OCI-LY7 (cell line): Measurements from ENCODE around the gene MEF2A. TPM values are rescaled to one million over a fixed set of nuclear protein-coding genes. Genes with fewer than 3 reads are reported as not detected.

Experiments used
- BruUV-seq: library from RNA; stranded (reverse); fragments of 400-500 nt; replicated peaks from 2 replicates; lab custom pipeline; 2021; lab: Mats Ljungman, UMichigan
- CTCF ChIA-PET: fragments of 300-600 bp; sonication (Branson Sonifier 250); formaldehyde crosslinking; loops from one replicate; lab custom pipeline; 2022; ENCODE audit warnings: antibody characterized with exemption; ENCODE audit not compliant: unreplicated experiment; lab: Charles Lee
- POLR2A ChIA-PET: fragments of 300-600 bp; sonication (Branson Sonifier 250); formaldehyde crosslinking; loops from one replicate; lab custom pipeline; 2022; ENCODE audit warnings: antibody characterized with exemption; lab: Charles Lee
- DNase-seq: peaks from one replicate; pipeline ENCODE4 v3.0.0-alpha.2; 2015; ENCODE audit warnings: low spot score
- H2AFZ ChIP-seq: fragments of 200-600 bp; sonication (generic), shearing (Covaris generic); 2 replicates; pipeline ENCODE4 v1.6.1; 2014; ENCODE audit warnings: mild to moderate bottlenecking, antibody characterized with exemption, low read length, moderate library complexity
- H3K27ac ChIP-seq: fragments of 200-600 bp; sonication (generic); 2 replicates; pipeline ENCODE4 v1.5.1; 2014; ENCODE audit warnings: mixed run types, low read depth, mild to moderate bottlenecking, moderate library complexity, low read length, inconsistent platforms; ENCODE audit not compliant: poor library complexity, severe bottlenecking
- H3K36me3 ChIP-seq: fragments of 200-600 bp; sonication (generic); 2 replicates; pipeline ENCODE4 v1.6.1; 2014; ENCODE audit warnings: mild to moderate bottlenecking, antibody characterized with exemption, low read length, moderate library complexity, mixed read lengths; ENCODE audit not compliant: insufficient read depth
- H3K4me1 ChIP-seq: fragments of 200-600 bp; sonication (generic); 2 replicates; pipeline ENCODE4 v1.5.1; 2014; ENCODE audit warnings: mild to moderate bottlenecking, low read length; ENCODE audit not compliant: insufficient read depth, poor library complexity, severe bottlenecking
- H3K4me2 ChIP-seq: fragments of 200-600 bp; sonication (generic); 2 replicates; pipeline ENCODE4 v1.6.1; 2014; ENCODE audit warnings: mild to moderate bottlenecking, low read length
- H3K4me3 ChIP-seq: fragments of 200-600 bp; sonication (generic); 2 replicates; pipeline ENCODE4 v1.5.1; 2014; ENCODE audit warnings: mild to moderate bottlenecking, low read depth, low read length; ENCODE audit not compliant: poor library complexity, severe bottlenecking
- H3K79me2 ChIP-seq: fragments of 200-600 bp; sonication (generic); 2 replicates; pipeline ENCODE4 v1.6.1; 2016; ENCODE audit warnings: low read depth, mild to moderate bottlenecking, low read length, moderate library complexity, mixed read lengths; ENCODE audit not compliant: insufficient read depth
- H3K9me2 ChIP-seq: fragments of 200-600 bp; sonication (generic); 2 replicates; pipeline ENCODE4 v1.6.1; 2016; ENCODE audit warnings: mild to moderate bottlenecking, low read length, mixed read lengths; ENCODE audit not compliant: insufficient read depth
- H3K9me3 ChIP-seq: fragments of 200-600 bp; sonication (generic); 2 replicates; pipeline ENCODE4 v1.6.1; 2014; ENCODE audit warnings: mild to moderate bottlenecking, mixed run types, low read length, mixed read lengths
- H4K20me1 ChIP-seq: fragments of 200-600 bp; sonication (generic); 2 replicates; pipeline ENCODE4 v1.6.1; 2014; ENCODE audit warnings: mild to moderate bottlenecking, antibody characterized with exemption, low read length, moderate library complexity, mixed read lengths; ENCODE audit not compliant: insufficient read depth
- CTCF ChIP-seq: fragments of 200-600 bp; sonication (generic); conservative IDR thresholded peaks from 2 replicates; pipeline ENCODE4 v1.5.1; 2014; ENCODE audit warnings: mild to moderate bottlenecking, antibody characterized with exemption, low read length, moderate library complexity, mixed read lengths
- EZH2phosphoT487 ChIP-seq: fragments of 200-600 bp; sonication (generic); IDR thresholded peaks from 2 replicates; pipeline ENCODE4 v1.6.1; 2018; ENCODE audit warnings: low read depth, borderline replicate concordance, mild to moderate bottlenecking, mixed run types, antibody characterized with exemption, low read length, moderate library complexity, mixed read lengths
- intact Hi-C: fragments of 100-400 bp; cut with micrococcal nuclease; formaldehyde crosslinking; loops from one replicate; pipeline ENCODE4 v1.10.0; 2022; ENCODE audit not compliant: unreplicated experiment
- total RNA-seq, 2 experiments: library from RNA; depleted of rRNA in 1 of 2; stranded (reverse); fragments of >200 nt in 1 of 2; shearing (Covaris generic) in 1 of 2; gene quantifications; 2 replicates each; pipeline ENCODE4 v1.2.3, GENCODE V29; 2014 to 2022

MEF2A gene
- total RNA-seq, 2 experiments from 2014 or later = 28.0 to 38.2 TPM

DNA sequence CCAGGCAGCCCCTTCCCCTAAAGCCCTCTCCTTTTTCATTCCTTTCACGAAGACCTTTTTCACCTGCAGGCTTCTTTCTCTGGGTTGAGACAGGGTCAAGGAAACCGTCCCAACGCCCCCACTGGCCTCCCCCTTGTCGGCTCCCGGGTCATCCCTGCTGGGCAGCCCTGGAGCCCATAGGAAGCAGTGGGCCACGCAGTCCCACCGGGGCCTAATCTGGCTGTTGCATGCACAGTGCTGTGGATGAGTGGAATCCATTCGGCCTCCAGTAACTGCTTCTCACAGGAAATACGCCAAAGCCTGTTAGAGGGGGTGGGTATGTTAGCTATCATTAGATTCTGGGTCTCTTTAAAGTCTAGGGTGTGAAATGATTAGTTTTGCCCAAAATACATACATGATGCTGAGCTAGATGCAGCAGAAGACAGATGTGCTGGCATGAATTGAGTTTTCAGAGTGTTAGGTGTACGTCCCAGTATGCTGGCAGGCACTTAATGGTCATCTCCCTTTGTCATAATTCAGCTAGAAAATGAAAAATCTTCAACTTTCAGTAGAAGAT lies 150.8 kb downstream of the MEF2A start:
- Histone ChIP-seq H3K4me2 (no peak overlapping the region), H3K9me3 (no peaks in the 10 kb centered on the region), H4K20me1 (no peaks in the 10 kb centered on the region), H3K9me2 (no peaks in the 10 kb centered on the region), H3K4me1 (peaks cover 13% of the 10 kb centered on the region), H3K79me2 (no peaks in the 10 kb centered on the region), H3K4me3 (no peak overlapping the region), H3K36me3 (peaks cover 20% of the 10 kb centered on the region; the same call in 1 of the 2 replicates), H2AFZ (no peak overlapping the region), H3K27ac (no peak overlapping the region)
- TF ChIP-seq CTCF (no peak), EZH2phosphoT487 (no peak)
- CTCF ChIA-PET = interaction anchor here (1.2 to 1.4 kb wide), 2 partner anchors 17 to 444 kb away, joined by 5 to 11 read pairs; partner anchors contain the start of gene LYSMD4
- DNase-seq = no peak
- POLR2A ChIA-PET = interaction anchor here (1.2 to 2.6 kb wide), 2 partner anchors 12 to 17 kb away, joined by 4 to 15 read pairs; partner anchors contain the start of gene LYSMD4
- no TSS peak for BruUV-seq
- intact Hi-C loops = no loop called here

DNA sequence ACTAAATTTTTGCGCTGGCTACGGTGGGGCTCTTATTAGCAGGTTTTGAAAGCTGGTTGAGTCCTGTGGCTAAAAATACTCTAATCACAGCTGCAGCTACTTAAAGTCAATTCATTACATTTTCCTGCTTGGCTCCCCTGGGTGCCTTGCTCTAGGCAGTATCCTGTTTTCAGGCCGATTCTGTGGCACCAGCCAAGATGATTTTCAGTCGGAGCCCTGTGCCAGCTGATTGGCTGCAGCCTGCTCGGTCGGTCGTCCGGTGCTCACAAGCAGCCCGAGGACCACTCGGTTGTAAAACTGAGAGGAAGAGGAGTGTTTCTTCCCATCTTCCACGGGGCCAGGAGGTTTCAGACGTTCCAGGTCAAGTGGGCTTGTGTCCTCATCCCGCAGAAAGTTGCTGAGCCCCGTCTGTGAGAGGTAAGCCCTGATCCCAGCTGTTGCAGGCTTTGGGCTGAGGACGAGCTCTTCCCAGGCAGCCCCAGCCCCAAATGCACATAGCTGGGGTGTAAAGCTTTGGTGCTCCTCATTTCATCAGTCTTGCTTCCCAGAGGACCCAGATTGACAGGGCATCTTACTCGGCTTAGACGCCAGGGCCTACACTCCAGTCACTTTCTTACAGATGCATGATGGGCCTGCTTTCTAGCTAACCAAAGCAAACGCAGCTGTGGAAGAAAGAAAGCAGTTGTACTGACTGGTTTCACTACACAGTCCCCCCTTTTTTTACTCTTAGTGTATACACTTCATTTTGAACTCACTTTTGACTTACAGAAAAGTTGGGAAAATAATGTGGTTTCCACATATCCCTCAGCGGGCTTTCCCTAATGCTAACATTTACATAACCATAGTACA lies 151.6 kb downstream of the MEF2A start:
- intact Hi-C loops = no loop called here
- no TSS peak for BruUV-seq
- no peaks in the 10 kb centered on the region for H4K20me1 ChIP-seq
- no peaks in the 10 kb centered on the region for H3K9me2 ChIP-seq
- peaks cover 14% of the 10 kb centered on the region; the same call in 1 of the 2 replicates for H3K36me3 ChIP-seq
- ChIA-PET POLR2A (interaction anchor here (2.6 kb wide), 1 partner anchor 16 kb away, joined by 15 read pairs; the partner anchor contains the start of gene LYSMD4), CTCF (interaction anchor here (1.2 to 1.4 kb wide), 2 partner anchors 16 to 445 kb away, joined by 5 to 11 read pairs; partner anchors contain the start of gene LYSMD4)
- H3K9me3 ChIP-seq = no peaks in the 10 kb centered on the region
- H2AFZ ChIP-seq = no peak overlapping the region
- no peak overlapping the region for H3K4me2 ChIP-seq
- no peak for TF ChIP-seq CTCF
- no peak for TF ChIP-seq EZH2phosphoT487
- H3K4me1 ChIP-seq = peaks cover 13% of the 10 kb centered on the region
- no peak overlapping the region for H3K27ac ChIP-seq
- H3K79me2 ChIP-seq = no peaks in the 10 kb centered on the region
- no peak overlapping the region for H3K4me3 ChIP-seq
- no peak for DNase-seq
